H9 (cell line): Measurements from ENCODE around the gene OPRPN. TPM values are rescaled to one million over a fixed set of nuclear protein-coding genes. Genes with fewer than 3 reads are reported as not detected.

Experiments
- DNase-seq: peaks from one replicate; pipeline ENCODE4 v3.0.0-alpha.2; 2017
- H2AFZ ChIP-seq: one replicate; pipeline ENCODE4 v1.6.1; 2013; ENCODE audit warnings: mild to moderate bottlenecking, low read length, control low read depth, moderate library complexity
- H2AK5ac ChIP-seq: 2 replicates; pipeline ENCODE4 v1.6.1; 2013; ENCODE audit warnings: low read length, control low read depth, mixed read lengths; ENCODE audit not compliant: insufficient read length
- H2BK120ac ChIP-seq: one replicate; pipeline ENCODE4 v1.6.1; 2013; ENCODE audit warnings: low read depth, mild to moderate bottlenecking, low read length, control low read depth, inconsistent platforms; ENCODE audit not compliant: poor library complexity, severe bottlenecking
- H2BK12ac ChIP-seq: 2 replicates; pipeline ENCODE4 v1.6.1; 2013; ENCODE audit warnings: low read length, control low read depth, mixed read lengths, low read depth; ENCODE audit not compliant: insufficient read length
- H2BK15ac ChIP-seq: 2 replicates; pipeline ENCODE4 v1.6.1; 2013; ENCODE audit warnings: low read depth, low read length, control low read depth
- H2BK20ac ChIP-seq: one replicate; pipeline ENCODE4 v1.6.1; 2013; ENCODE audit warnings: low read depth, mild to moderate bottlenecking, low read length, control low read depth, inconsistent platforms; ENCODE audit not compliant: poor library complexity, severe bottlenecking
- H2BK5ac ChIP-seq: 2 replicates; pipeline ENCODE4 v1.6.1; 2013; ENCODE audit warnings: low read length, control low read depth, mixed read lengths; ENCODE audit not compliant: insufficient read length
- H3K14ac ChIP-seq: 2 replicates; pipeline ENCODE4 v1.6.1; 2013; ENCODE audit warnings: low read length, control low read depth; ENCODE audit not compliant: insufficient read depth
- H3K18ac ChIP-seq: 2 replicates; pipeline ENCODE4 v1.6.1; 2013; ENCODE audit warnings: low read depth, mild to moderate bottlenecking, mixed read lengths, low read length, control low read depth; ENCODE audit not compliant: insufficient read length
- H3K23ac ChIP-seq: 2 replicates; pipeline ENCODE4 v1.6.1; 2013; ENCODE audit warnings: low read length, control low read depth, mixed read lengths, low read depth; ENCODE audit not compliant: insufficient read length
- H3K23me2 ChIP-seq: 2 replicates; pipeline ENCODE4 v1.6.1; 2013; ENCODE audit warnings: low read depth, mild to moderate bottlenecking, mixed read lengths, low read length, control low read depth; ENCODE audit not compliant: insufficient read length, poor library complexity, severe bottlenecking
- H3K27ac ChIP-seq: 2 replicates; pipeline ENCODE4 v1.5.1; 2013; ENCODE audit warnings: low read length, control low read depth, mixed read lengths, low read depth; ENCODE audit not compliant: insufficient read length
- H3K27me3 ChIP-seq: 2 replicates; pipeline ENCODE4 v1.6.1; 2013; ENCODE audit warnings: low read length, control low read depth, inconsistent platforms; ENCODE audit not compliant: insufficient read depth
- H3K4ac ChIP-seq: 2 replicates; pipeline ENCODE4 v1.6.1; 2013; ENCODE audit warnings: low read depth, mild to moderate bottlenecking, control low read depth, inconsistent platforms, low read length, moderate library complexity
- H3K4me1 ChIP-seq: 2 replicates; pipeline ENCODE4 v1.6.1; 2013; ENCODE audit warnings: low read length, control low read depth, inconsistent platforms; ENCODE audit not compliant: insufficient read depth
- H3K4me2 ChIP-seq: 2 replicates; pipeline ENCODE4 v1.6.1; 2013; ENCODE audit warnings: low read length, control low read depth, mixed read lengths; ENCODE audit not compliant: insufficient read length, insufficient read depth
- H3K56ac ChIP-seq: 2 replicates; pipeline ENCODE4 v1.6.1; 2013; ENCODE audit warnings: low read depth, mild to moderate bottlenecking, mixed read lengths, low read length, control low read depth; ENCODE audit not compliant: insufficient read length
- H3K79me1 ChIP-seq: 2 replicates; pipeline ENCODE4 v1.6.1; 2013; ENCODE audit warnings: low read depth, mild to moderate bottlenecking, moderate library complexity, low read length, control low read depth, inconsistent platforms; ENCODE audit not compliant: insufficient read depth, poor library complexity, severe bottlenecking
- H3K79me2 ChIP-seq: 2 replicates; pipeline ENCODE4 v1.6.1; 2013; ENCODE audit warnings: low read length, control low read depth, inconsistent platforms; ENCODE audit not compliant: insufficient read depth
- H3K9ac ChIP-seq: 2 replicates; pipeline ENCODE4 v1.6.1; 2013; ENCODE audit warnings: low read length, control low read depth, mixed read lengths; ENCODE audit not compliant: insufficient read length; ENCODE audit errors: extremely low read depth
- H3K9me3 ChIP-seq: one replicate; pipeline ENCODE4 v1.6.1; 2013; ENCODE audit warnings: low read depth, low read length, inconsistent platforms; ENCODE audit not compliant: control insufficient read depth
- H3T11ph ChIP-seq: one replicate; pipeline ENCODE4 v1.6.1; 2013; ENCODE audit warnings: mild to moderate bottlenecking, low read length, control low read depth, inconsistent platforms
- H4K20me1 ChIP-seq: one replicate; pipeline ENCODE4 v1.6.1; 2013; ENCODE audit not compliant: control insufficient read depth, insufficient read length, insufficient read depth
- H4K5ac ChIP-seq: 2 replicates; pipeline ENCODE4 v1.6.1; 2013; ENCODE audit warnings: low read depth, mild to moderate bottlenecking, mixed read lengths, low read length, control low read depth; ENCODE audit not compliant: insufficient read length
- H4K8ac ChIP-seq: replicated peaks from 2 replicates; pipeline ENCODE4 v1.6.1; 2013; ENCODE audit warnings: low read length, control low read depth, mixed read lengths, low read depth; ENCODE audit not compliant: insufficient read length
- H4K91ac ChIP-seq: 2 replicates; pipeline ENCODE4 v1.6.1; 2013; ENCODE audit warnings: low read depth, mild to moderate bottlenecking, moderate library complexity, mixed read lengths, low read length, control low read depth; ENCODE audit not compliant: insufficient read length
- H3K27ac Mint-ChIP-seq, 3 experiments: 2 replicates in 2 of 3; 3 replicates in 1 of 3; pipeline ENCODE4 v1.8.0; 2020 to 2021; ENCODE audit warnings: mixed read lengths in 3 of 3, mild to moderate bottlenecking in 1 of 3, moderate library complexity in 1 of 3
- H3K27me3 Mint-ChIP-seq: 2 replicates; pipeline ENCODE4 v1.8.0; 2021; ENCODE audit warnings: low read depth, mild to moderate bottlenecking, moderate library complexity, mixed read lengths
- H3K36me3 Mint-ChIP-seq, 3 experiments: 2 replicates in 2 of 3; 3 replicates in 1 of 3; pipeline ENCODE4 v1.8.0; 2020 to 2021; ENCODE audit warnings: low read depth in 3 of 3, mixed read lengths in 3 of 3; ENCODE audit not compliant: insufficient read depth in 1 of 3
- H3K4me1 Mint-ChIP-seq, 2 experiments: 2 replicates each; pipeline ENCODE4 v1.8.0; 2020; ENCODE audit warnings: mixed read lengths in 2 of 2
- H3K4me3 Mint-ChIP-seq, 2 experiments: 2 replicates in 1 of 2; 3 replicates in 1 of 2; pipeline ENCODE4 v1.8.0; 2020 to 2021; ENCODE audit warnings: mild to moderate bottlenecking in 2 of 2, mixed read lengths in 2 of 2, moderate library complexity in 1 of 2
- H3K9me3 Mint-ChIP-seq, 2 experiments: 2 replicates in 1 of 2; 3 replicates in 1 of 2; pipeline ENCODE4 v1.8.0; 2020; ENCODE audit warnings: mild to moderate bottlenecking in 2 of 2, mixed read lengths in 2 of 2, moderate library complexity in 1 of 2
- WGBS: extraction: QIAGEN DNeasy Blood & Tissue Kit; methylation state at CpG from one replicate; pipeline ENCODE4 v1.1.7; 2013; ENCODE audit warnings: missing lambda C conversion rate, low lambda C conversion rate, mixed read lengths; ENCODE audit not compliant: insufficient read length; ENCODE audit errors: extremely low coverage; 5-methylcytosine and 5-hydroxymethylcytosine counted together
- total RNA-seq: library from RNA; stranded (reverse); gene quantifications from 2 replicates; pipeline ENCODE4 v1.2.1, GENCODE V29; 2021
- TF ChIP-seq, protein P1 (sequence below): fragments of 200-600 bp; sonication (generic); conservative IDR thresholded peaks from 3 replicates; pipeline ENCODE4 v1.8.0; 2021; ENCODE audit warnings: antibody characterized with exemption, mild to moderate bottlenecking

OPRPN gene
- total RNA-seq, 1 experiment from 2014 or later: not detected

DNA sequence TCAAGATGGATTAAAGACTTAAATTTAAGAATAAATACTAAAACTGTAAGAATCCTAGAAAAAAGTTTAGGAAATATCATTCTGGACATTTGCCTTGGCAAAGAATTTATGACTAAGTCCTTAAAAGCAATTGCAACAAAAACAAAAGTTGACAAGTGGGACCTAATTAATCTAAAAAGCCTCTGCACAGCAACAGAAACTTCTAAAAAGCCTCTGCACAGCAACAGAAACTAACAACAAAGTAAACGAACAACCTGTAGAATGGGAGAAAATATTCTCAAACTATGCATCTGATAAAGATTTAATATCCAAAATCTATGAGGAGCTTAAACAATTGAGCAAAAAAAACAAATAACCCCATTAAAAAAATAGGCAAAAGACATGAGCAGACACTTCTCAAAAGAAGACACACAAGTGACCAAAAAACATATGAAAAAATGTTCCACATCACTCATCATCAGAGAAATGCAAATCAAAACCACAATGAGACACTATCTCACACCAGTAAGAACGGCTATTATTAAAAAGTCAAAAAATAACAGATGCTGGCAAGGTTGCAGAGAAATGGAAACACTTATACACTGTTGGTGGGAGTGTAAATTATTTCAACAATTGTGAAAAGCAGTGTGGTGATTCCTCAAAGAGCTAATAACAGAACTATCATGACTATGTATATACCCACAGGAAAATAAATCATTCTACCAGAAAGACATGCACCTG is 5.5 kb upstream of the OPRPN start:
- H3K4me1 Mint-ChIP-seq: no peaks in the 10 kb centered on the region
- no peak overlapping the region for H3K4ac ChIP-seq
- H3K14ac ChIP-seq: no peak overlapping the region

More for the DNA sequence above, 5.5 kb upstream of the OPRPN start:
- H3K4me3 Mint-ChIP-seq: no peak overlapping the region
- WGBS: no CpG with 5 or more reads among the region's 2 CpGs
- no peak overlapping the region for H3K27ac Mint-ChIP-seq
- Histone ChIP-seq H3K18ac (no peak overlapping the region), H2BK12ac (no peak overlapping the region), H3K79me2 (no peaks in the 10 kb centered on the region), H3T11ph (no peak overlapping the region), H3K27ac (no peak overlapping the region), H2BK5ac (no peak overlapping the region), H2AK5ac (no peak overlapping the region), H3K4me1 (no peaks in the 10 kb centered on the region), H3K79me1 (no peaks in the 10 kb centered on the region), H3K9me3 (no peaks in the 10 kb centered on the region), H2AFZ (no peak overlapping the region), H3K23me2 (no peaks in the 10 kb centered on the region), H3K4me2 (no peak overlapping the region), H2BK120ac (no peak overlapping the region), H4K8ac (no peak overlapping the region), H3K9ac (no peak overlapping the region), H3K56ac (no peak overlapping the region), H4K5ac (no peak overlapping the region), H4K20me1 (no peaks in the 10 kb centered on the region), H4K91ac (no peak overlapping the region), H3K27me3 (no peaks in the 10 kb centered on the region), H2BK20ac (no peak overlapping the region), H3K23ac (no peak overlapping the region), H2BK15ac (no peak overlapping the region)
- no peaks in the 10 kb centered on the region for H3K9me3 Mint-ChIP-seq
- H3K36me3 Mint-ChIP-seq: no peaks in the 10 kb centered on the region
- no peak for DNase-seq
- no peaks in the 10 kb centered on the region for H3K27me3 Mint-ChIP-seq
- TF ChIP-seq, protein P1, sequence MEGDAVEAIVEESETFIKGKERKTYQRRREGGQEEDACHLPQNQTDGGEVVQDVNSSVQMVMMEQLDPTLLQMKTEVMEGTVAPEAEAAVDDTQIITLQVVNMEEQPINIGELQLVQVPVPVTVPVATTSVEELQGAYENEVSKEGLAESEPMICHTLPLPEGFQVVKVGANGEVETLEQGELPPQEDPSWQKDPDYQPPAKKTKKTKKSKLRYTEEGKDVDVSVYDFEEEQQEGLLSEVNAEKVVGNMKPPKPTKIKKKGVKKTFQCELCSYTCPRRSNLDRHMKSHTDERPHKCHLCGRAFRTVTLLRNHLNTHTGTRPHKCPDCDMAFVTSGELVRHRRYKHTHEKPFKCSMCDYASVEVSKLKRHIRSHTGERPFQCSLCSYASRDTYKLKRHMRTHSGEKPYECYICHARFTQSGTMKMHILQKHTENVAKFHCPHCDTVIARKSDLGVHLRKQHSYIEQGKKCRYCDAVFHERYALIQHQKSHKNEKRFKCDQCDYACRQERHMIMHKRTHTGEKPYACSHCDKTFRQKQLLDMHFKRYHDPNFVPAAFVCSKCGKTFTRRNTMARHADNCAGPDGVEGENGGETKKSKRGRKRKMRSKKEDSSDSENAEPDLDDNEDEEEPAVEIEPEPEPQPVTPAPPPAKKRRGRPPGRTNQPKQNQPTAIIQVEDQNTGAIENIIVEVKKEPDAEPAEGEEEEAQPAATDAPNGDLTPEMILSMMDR: no peak
